Measurements from ENCODE around the gene PRKAG2.
"Not testable (repeated sequence)": the region's sequence is repeated elsewhere in the genome, so short reads cannot be mapped to it uniquely, and the experiment has no call there.

Gene PRKAG2

GRCh38 chr7:151883857-151884256 lies 6.9 kb upstream of the PRKAG2 start:
- no peak for DNase-seq (ENCODE audit: low spot score)

- DNase-seq (ENCODE audit: low spot score) = no peak
Observed at GRCh38 chr7:151882734-151883133, 5.8 kb upstream of the PRKAG2 start.

- DNase-seq (ENCODE audit: low spot score) = no peak
Observed at GRCh38 chr7:151880688-151881087, 3.8 kb upstream of the PRKAG2 start.

GRCh38 chr7:151877911-151878835 lies 1.3 kb upstream of the PRKAG2 start:
- DNase-seq (ENCODE audit: low spot score) = no peak

- DNase-seq (ENCODE audit: low spot score) = peak; percentile 86
Observed at GRCh38 chr7:151875942-151876898, 695 bp downstream of the PRKAG2 start.

GRCh38 chr7:151874479-151874878 lies 2.4 kb downstream of the PRKAG2 start:
- DNase-seq (ENCODE audit: low spot score) = not testable (repeated sequence)

- DNase-seq (ENCODE audit: low spot score) = no peak
Observed at GRCh38 chr7:151873402-151873965, 3.4 kb downstream of the PRKAG2 start.

GRCh38 chr7:151872531-151873401 lies 4.1 kb downstream of the PRKAG2 start:
- no peak for DNase-seq (ENCODE audit: low spot score)

GRCh38 chr7:151871904-151872303 lies 5.0 kb downstream of the PRKAG2 start:
- no peak for DNase-seq (ENCODE audit: low spot score)

GRCh38 chr7:151871189-151871735 lies 5.7 kb downstream of the PRKAG2 start:
- no peak for DNase-seq (ENCODE audit: low spot score)

- DNase-seq (ENCODE audit: low spot score) = no peak
Observed at GRCh38 chr7:151869968-151870918, 6.7 kb downstream of the PRKAG2 start.

- DNase-seq (ENCODE audit: low spot score) = no peak
Observed at GRCh38 chr7:151869455-151869854, 7.5 kb downstream of the PRKAG2 start.

- DNase-seq (ENCODE audit: low spot score) = no peak
Observed at GRCh38 chr7:151869109-151869428, 7.8 kb downstream of the PRKAG2 start.

GRCh38 chr7:151868396-151869108 lies 8.4 kb downstream of the PRKAG2 start:
- DNase-seq (ENCODE audit: low spot score) = no peak

- DNase-seq (ENCODE audit: low spot score) = no peak
Observed at GRCh38 chr7:151867912-151868311, 9.0 kb downstream of the PRKAG2 start.

GRCh38 chr7:151866761-151867655 lies 9.9 kb downstream of the PRKAG2 start:
- no peak for DNase-seq (ENCODE audit: low spot score)

GRCh38 chr7:151866028-151866427 lies 10.9 kb downstream of the PRKAG2 start:
- DNase-seq (ENCODE audit: low spot score) = no peak

GRCh38 chr7:151865070-151865670 lies 11.7 kb downstream of the PRKAG2 start:
- DNase-seq (ENCODE audit: low spot score) = no peak

All from ecto neural progenitor cell (in vitro differentiated cells).